H1 (cell line): ENCODE results near the gene SCMH1.

ENCODE experiments used
- ATF2 ChIP-seq: IDR thresholded peaks from 2 replicates; pipeline ENCODE4 v1.6.1; 2012; ENCODE audit warnings: low read length, inconsistent platforms
- BRCA1 ChIP-seq: IDR thresholded peaks from 2 replicates; pipeline ENCODE4 v1.6.1; 2012; ENCODE audit warnings: low read depth, low read length, improper control_type of control experiment
- CBX5 ChIP-seq: fragments of 300-800, 300-1000 bp; sonication (generic); IDR thresholded peaks from 2 replicates; pipeline ENCODE4 v1.7.1; 2016; ENCODE audit warnings: antibody characterized with exemption, low read length, low read depth
- CHD1 ChIP-seq: IDR thresholded peaks from 2 replicates; pipeline ENCODE4 v1.6.1; 2012; ENCODE audit warnings: low read depth, low read length, improper control_type of control experiment
- CTBP2 ChIP-seq: IDR thresholded peaks from 2 replicates; pipeline ENCODE4 v1.7.0; 2011; ENCODE audit warnings: borderline replicate concordance, mild to moderate bottlenecking, moderate library complexity, mixed read lengths, low read length; ENCODE audit not compliant: insufficient read depth, insufficient read length
- HDAC6 ChIP-seq: IDR thresholded peaks from one replicate; pipeline ENCODE4 v1.7.1; 2012; ENCODE audit warnings: low read depth, mild to moderate bottlenecking, inconsistent platforms, low read length, moderate library complexity
- POLR2A ChIP-seq, 2 experiments: IDR thresholded peaks; 1 replicate in 1 of 2; 2 replicates in 1 of 2; pipeline ENCODE4 v1.6.1; 2011; ENCODE audit warnings: low read depth in 2 of 2, low read length in 2 of 2, mild to moderate bottlenecking in 2 of 2; ENCODE audit errors: control extremely low read depth in 1 of 2
- POLR2AphosphoS5 ChIP-seq: IDR thresholded peaks from 2 replicates; pipeline ENCODE4 v1.6.1; 2011; ENCODE audit warnings: low read depth, low read length
- POU5F1 ChIP-seq: IDR thresholded peaks from 2 replicates; pipeline ENCODE4 v1.6.1; 2011; ENCODE audit warnings: low read depth, mild to moderate bottlenecking, low read length, moderate library complexity
- RAD21 ChIP-seq, 2 experiments: IDR thresholded peaks in 1 of 2; conservative IDR thresholded peaks in 1 of 2; 2 replicates each; pipeline ENCODE4 v1.6.1; 2011; ENCODE audit warnings: low read depth in 2 of 2, low read length in 2 of 2, improper control_type of control experiment in 1 of 2, inconsistent platforms in 1 of 2, mild to moderate bottlenecking in 1 of 2, moderate library complexity in 1 of 2
- SAP30 ChIP-seq: fragments of 300-600 bp; sonication (generic); IDR thresholded peaks from 2 replicates; pipeline ENCODE4 v1.7.1; 2012; ENCODE audit warnings: low read length, moderate library complexity, mild to moderate bottlenecking, inconsistent platforms; ENCODE audit not compliant: insufficient read depth, insufficient replicate concordance
- ZNF274 ChIP-seq: IDR thresholded peaks from 2 replicates; pipeline ENCODE4 v1.7.0; 2012; ENCODE audit warnings: low read length, borderline replicate concordance; ENCODE audit errors: extremely low read depth
- TF ChIP-seq, protein P1 (sequence below): IDR thresholded peaks from 2 replicates; pipeline ENCODE4 v1.6.1; 2011; ENCODE audit warnings: low read length, improper control_type of control experiment

DNA sequence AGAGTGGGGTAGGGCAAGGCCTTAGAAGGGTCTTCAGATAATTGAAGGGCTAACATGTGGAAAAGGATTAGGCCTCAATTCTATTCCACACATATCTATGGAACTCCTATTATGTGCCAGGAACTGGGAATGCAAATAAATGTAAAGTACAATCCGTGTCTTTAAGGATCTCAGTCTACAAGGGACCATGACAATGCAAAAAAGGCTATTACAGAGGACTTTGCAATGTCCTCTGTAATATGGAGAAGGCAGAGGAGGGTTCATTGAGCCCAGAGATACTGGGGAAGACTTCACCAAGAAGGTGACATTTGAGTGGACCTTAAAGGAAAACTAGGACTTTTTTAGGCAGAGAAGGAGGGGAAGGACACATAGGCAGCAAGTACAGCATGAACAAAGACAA is 4.5 kb upstream of the SCMH1 start:
- TF ChIP-seq RAD21 (IDR thresholded peaks at IDR 0.05 in 1 of 2, conservative IDR thresholded peaks at IDR 0.05 in 1 of 2; ENCODE audit: low read depth in 2 of 2, low read length in 2 of 2) (no peak), POLR2A (IDR thresholded peaks at IDR 0.05; ENCODE audit: control extremely low read depth in 1 of 2, low read depth in 2 of 2, low read length in 2 of 2) (no peak), POU5F1 (no peak), CHD1 (no peak), ZNF274 (no peak), POLR2AphosphoS5 (no peak), SAP30 (no peak), CBX5 (no peak), HDAC6 (no peak), CTBP2 (no peak), BRCA1 (no peak), ATF2 (no peak)
- TF ChIP-seq, protein P1, sequence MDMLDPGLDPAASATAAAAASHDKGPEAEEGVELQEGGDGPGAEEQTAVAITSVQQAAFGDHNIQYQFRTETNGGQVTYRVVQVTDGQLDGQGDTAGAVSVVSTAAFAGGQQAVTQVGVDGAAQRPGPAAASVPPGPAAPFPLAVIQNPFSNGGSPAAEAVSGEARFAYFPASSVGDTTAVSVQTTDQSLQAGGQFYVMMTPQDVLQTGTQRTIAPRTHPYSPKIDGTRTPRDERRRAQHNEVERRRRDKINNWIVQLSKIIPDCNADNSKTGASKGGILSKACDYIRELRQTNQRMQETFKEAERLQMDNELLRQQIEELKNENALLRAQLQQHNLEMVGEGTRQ: no peak
